ENCODE measurements around the gene WDFY3.
A peak's percentile ranks its signal among the peaks of the same experiment; 100 is the strongest.
"Not testable (repeated sequence)": the region's sequence is repeated elsewhere in the genome, so short reads cannot be mapped to it uniquely, and the experiment has no call there.

The WDFY3 gene

DNA sequence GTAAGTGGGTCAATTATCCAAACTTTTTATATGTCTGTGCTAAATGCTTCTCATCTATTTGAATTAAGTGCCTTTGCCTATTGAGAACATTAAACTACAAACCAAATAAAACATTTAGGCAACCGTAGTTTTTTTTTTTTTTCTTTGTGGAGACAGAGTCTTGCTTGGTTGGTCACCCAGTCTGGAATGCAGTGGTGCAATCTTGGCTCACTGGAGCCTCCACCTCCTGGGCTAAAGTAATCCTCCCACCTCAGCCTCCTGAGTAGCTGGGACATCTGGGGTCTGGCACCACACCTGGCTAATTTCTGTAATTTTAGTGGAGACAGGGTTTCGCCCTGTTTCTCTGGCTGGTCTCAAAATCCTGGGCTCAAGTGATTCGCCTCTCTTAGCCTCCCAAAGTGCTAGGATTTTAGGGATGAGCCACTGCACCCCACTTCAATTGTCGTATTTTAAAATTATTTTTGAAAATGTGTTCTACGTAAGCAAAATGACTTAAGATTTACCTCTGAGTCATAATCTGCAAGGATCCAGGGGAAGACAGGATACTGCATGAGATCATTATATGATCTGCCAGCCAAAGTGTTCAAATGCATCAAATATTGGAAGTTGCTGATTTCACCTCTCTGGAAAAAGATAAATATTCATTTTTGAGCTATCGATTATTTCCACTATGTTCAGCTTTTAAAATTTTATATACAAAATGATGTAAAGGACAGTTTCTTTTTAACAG is 257.9 kb downstream of the WDFY3 start:
- no peak for DNase-seq (ENCODE audit: low spot score)

DNA sequence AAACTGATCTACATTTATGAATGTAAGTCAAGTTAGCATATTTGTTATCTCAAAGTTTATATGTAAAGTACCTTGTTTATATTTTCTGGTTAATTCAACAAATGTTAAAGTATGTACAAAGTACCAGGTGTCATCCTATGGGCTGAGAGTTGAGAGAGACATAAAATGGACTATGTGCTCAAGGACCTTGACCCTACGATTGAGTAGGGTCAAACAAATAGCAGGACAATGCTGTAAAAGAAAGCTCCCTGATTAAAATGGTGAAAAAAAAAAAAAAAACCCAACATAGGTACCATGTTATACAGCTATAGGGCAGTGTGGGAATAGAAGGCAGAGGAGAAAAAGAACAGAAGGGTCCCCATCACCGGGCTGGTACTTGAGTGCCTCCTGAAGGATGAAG is 260.2 kb downstream of the WDFY3 start:
- no peak for DNase-seq (ENCODE audit: low spot score)

- DNase-seq (ENCODE audit: low spot score) = no peak
These were observed 267.4 kb downstream of the WDFY3 start for GRCh38 chr4:84699001-84699671.

- DNase-seq (ENCODE audit: low spot score) = no peak
These were observed 268.8 kb downstream of the WDFY3 start for GRCh38 chr4:84697615-84698201.

DNA sequence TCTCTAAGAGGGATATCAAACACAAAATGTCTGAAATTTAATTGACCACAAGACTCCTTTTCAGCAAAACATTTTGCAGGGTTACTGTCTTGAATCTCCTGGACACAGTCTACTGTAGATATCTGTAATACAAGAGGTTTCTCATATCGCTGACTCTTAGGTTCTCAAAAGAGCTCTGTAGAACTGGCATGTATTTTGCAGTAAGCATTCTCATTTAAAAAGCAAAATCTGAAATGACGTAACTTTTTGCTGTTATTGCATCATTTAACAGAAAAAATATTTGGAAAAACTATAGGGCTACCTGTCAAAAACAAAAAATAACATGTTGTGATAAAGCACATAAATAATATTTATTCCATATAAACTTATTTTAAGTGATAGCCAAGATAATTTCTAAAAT is 269.3 kb downstream of the WDFY3 start:
- no peak for DNase-seq (ENCODE audit: low spot score)

GRCh38 chr4:84691800-84692199 is 274.7 kb downstream of the WDFY3 start:
- DNase-seq (ENCODE audit: low spot score) = no peak

DNA sequence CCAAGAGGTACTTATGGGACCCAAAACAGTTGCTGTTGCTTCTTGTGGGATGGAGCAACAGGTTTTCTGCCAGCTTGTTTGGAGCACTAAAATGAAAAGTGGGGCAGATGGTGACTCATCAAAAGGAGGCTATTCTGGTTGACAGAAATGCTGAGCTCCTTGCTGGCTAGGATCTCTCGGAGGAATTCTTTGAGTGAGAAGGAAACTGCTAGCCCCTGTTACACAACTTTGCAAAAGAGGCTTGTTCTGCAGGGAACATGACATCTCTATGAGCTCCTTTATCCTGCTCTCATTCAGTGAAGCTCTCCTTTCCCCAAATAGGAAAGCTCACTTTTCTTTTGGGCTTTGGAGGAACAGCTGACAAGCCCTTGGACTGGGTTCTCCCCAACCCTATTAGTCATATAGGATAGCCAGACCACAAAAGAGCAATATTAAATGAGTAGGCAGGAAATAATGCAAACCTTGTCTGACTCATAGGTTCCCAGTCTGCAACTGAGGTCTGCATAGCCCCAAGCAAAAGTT is 275.3 kb downstream of the WDFY3 start:
- DNase-seq (ENCODE audit: low spot score) = peak; percentile 63

DNA sequence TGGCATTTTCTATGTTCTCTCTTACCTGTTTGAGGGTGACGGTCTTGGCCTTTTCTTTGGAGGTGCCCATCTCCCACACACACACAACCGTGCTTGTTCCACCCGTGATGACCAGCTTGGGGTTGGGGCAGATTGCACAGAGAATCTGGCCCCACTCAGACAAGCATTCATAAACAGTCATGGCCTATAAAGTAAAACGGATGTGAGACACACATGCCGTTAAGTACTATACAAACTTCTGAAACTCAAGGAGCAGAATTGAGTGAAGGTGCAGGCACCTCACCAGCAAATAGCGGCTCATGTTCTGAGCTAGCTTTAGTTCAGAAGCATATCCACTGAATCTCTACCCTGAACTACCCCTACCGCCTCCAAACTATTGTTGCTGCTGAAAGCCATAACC is 276.0 kb downstream of the WDFY3 start:
- DNase-seq (ENCODE audit: low spot score) = no peak

DNA sequence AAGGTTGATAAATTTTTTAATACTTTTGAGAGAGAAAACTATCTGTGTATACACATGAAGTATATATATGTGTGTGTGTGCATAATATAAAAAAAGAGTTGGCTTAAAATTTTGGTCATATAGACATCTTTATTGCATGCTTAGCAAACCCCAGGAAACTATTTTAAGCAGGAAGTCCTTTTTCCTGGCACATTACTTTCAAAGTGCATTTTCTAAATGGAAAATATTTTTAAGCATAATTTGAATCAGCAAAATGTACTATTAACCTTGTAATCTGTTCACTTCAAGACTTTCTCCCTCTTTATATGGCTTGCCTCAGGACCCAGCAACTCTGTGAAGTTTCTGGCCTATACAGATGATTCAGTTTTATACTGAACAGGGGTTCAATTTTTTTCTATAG is 277.3 kb downstream of the WDFY3 start:
- no peak for DNase-seq (ENCODE audit: low spot score)

- DNase-seq (ENCODE audit: low spot score) = no peak
These were observed 277.9 kb downstream of the WDFY3 start for GRCh38 chr4:84688605-84689004.

GRCh38 chr4:84685105-84685504 is 281.4 kb downstream of the WDFY3 start:
- no peak for DNase-seq (ENCODE audit: low spot score)

- DNase-seq (ENCODE audit: low spot score) = no peak
These were observed 282.1 kb downstream of the WDFY3 start for GRCh38 chr4:84684361-84684760.

DNA sequence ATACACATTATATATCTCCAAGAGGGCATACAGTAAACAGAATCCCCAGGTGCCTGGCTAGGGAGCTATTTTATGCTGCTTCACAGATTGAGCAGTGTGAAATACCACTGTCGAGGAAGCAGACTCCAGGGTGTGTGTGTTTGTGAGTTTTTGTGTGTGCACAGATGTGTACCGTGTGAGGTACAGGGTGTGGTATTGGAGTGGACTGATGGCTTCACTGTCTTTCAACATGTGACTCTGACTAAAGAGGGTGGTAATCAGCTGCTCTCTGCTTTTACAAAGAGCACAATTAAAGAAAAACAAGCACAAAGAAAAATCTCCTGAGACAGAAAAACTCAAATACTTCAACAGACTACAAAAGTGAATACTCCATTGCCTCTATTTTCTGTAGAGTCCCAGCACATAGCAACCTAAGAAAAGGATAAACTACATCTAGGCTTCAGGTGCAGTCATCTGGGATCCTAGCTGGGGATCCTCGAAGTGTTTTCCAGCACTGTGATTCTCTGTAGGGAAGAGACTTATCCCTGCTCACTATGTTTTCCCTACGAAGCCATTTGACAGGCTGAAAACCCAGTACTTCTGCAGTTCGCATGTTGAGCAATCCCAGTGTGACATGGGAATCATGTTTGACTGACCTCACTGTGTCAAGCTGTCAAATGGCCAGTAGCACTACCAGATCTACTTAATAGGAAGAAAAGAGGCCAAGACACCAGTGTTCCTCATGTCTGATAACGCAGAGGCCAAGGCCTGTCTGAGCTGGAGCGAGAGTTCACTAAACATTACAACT is 283.2 kb downstream of the WDFY3 start:
- no peak for DNase-seq (ENCODE audit: low spot score)

GRCh38 chr4:84682661-84683060 is 283.8 kb downstream of the WDFY3 start:
- not testable (repeated sequence) for DNase-seq (ENCODE audit: low spot score)

DNA sequence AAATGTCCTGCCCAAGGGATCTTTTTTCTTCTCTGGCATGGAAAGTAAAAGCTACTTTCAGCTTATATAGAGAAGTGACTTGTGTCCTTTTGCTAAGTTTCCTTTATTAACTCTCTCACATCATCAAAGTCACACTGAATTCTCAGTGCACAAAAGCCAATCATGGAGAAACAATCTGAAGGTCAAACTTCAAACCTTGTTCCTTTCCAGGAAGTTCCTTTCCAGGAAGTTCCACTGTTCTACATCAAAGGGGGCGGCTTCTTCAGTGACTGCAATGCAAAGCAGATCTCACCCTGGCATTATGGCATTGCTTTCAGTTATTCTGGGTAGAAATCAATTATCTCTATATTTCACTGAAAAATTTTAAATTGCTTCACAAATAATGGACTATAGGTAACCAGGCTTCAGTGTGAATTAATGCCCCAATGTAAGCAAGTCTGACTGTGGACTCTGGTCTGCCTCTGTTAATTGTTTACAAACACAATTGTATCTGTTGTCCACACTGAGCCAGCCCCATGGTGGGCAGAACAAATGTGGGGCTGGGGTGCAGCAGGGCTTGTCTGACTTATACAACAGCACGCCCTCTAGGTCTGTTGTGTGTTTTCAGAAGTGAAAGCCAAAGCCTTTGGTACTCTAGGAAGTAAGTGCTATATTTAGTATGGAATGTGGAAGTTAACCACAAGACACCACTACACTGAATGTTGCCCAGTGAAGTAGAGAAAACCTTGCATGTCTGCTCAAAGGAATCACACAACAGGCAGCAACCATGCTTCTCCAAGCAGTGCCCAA is 284.8 kb downstream of the WDFY3 start:
- DNase-seq (ENCODE audit: low spot score) = peak; percentile 68

DNA sequence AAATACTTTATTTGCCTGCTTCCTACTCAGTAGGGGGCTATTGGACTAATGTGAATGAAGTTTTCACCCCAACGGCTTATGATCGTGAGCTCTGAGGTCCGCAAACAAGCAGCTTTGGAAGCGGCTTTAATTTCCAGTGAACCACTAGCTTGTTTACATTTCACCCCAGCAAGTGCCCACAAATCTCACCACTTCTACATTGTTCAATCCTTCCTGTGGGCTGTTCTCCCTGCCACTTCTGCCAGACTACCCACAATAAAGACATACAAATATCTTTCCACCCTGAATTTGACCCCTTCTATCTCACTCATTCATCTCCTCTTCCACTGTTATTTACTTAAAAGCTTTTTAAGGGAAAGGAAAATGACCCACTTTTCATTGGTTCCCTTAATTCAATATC is 285.5 kb downstream of the WDFY3 start:
- DNase-seq (ENCODE audit: low spot score) = no peak

GRCh38 chr4:84678976-84679744 is 287.3 kb downstream of the WDFY3 start:
- no peak for DNase-seq (ENCODE audit: low spot score)

- DNase-seq (ENCODE audit: low spot score) = no peak
These were observed 288.5 kb downstream of the WDFY3 start for GRCh38 chr4:84677995-84678394.

DNA sequence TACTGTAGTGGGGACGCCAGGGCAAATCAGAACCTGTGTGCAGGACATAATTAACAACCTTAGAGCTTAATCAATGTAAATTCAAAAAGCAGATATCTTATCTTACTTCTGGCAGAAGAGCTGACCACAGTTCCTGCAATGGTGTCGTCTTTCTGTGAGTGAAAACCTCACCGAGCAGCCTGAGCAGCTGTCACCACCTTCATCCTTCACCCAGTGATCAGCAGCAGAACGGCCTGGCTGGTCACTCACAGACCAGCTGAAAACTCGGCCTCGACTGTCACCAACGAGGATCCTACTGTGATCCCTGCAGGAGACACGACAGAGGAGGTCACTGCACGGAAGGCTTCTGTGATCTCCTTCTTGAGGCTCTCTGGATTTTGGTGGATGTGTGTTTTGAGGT is 289.4 kb downstream of the WDFY3 start:
- DNase-seq (ENCODE audit: low spot score) = no peak

GRCh38 chr4:84673475-84674240 is 292.8 kb downstream of the WDFY3 start:
- DNase-seq (ENCODE audit: low spot score) = no peak

All from Ammon's horn (tissue), 1 donor.